Esophagus muscularis mucosa (tissue), 4 donors: ENCODE measurements around the gene TLE5.

Experiments used
- EP300 ChIP-seq: sonication (generic); formaldehyde crosslinking; IDR thresholded peaks from one replicate; pipeline ENCODE4 v1.6.1; 2017; ENCODE audit warnings: antibody characterized with exemption
- POLR2A ChIP-seq: fragments of 450-650 bp; IDR thresholded peaks from one replicate; pipeline ENCODE4 v1.6.1; 2017; ENCODE audit warnings: antibody characterized with exemption, moderate library complexity, mild to moderate bottlenecking, low read depth
- POLR2AphosphoS5 ChIP-seq, 2 donors: sonication (generic); formaldehyde crosslinking; IDR thresholded peaks; one replicate each; pipeline ENCODE4 v1.6.1; 2017; ENCODE audit warnings: antibody characterized with exemption in 2 of 2
- TF ChIP-seq, protein P1 (sequence below), 3 experiments: fragments of 200-600 bp in 2 of 3; fragments of 450-650 bp in 1 of 3; sonication (generic) in 2 of 3; IDR thresholded peaks; one replicate each; pipeline ENCODE4 v1.5.1; 2017 to 2019; ENCODE audit warnings: antibody characterized with exemption in 3 of 3, mild to moderate bottlenecking in 2 of 3, moderate library complexity in 1 of 3

- TF ChIP-seq POLR2A = no peak
- TF ChIP-seq POLR2AphosphoS5 (IDR thresholded peaks at IDR 0.05) = no peak
- TF ChIP-seq, protein P1, sequence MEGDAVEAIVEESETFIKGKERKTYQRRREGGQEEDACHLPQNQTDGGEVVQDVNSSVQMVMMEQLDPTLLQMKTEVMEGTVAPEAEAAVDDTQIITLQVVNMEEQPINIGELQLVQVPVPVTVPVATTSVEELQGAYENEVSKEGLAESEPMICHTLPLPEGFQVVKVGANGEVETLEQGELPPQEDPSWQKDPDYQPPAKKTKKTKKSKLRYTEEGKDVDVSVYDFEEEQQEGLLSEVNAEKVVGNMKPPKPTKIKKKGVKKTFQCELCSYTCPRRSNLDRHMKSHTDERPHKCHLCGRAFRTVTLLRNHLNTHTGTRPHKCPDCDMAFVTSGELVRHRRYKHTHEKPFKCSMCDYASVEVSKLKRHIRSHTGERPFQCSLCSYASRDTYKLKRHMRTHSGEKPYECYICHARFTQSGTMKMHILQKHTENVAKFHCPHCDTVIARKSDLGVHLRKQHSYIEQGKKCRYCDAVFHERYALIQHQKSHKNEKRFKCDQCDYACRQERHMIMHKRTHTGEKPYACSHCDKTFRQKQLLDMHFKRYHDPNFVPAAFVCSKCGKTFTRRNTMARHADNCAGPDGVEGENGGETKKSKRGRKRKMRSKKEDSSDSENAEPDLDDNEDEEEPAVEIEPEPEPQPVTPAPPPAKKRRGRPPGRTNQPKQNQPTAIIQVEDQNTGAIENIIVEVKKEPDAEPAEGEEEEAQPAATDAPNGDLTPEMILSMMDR (IDR thresholded peaks at IDR 0.05) = no peak
- no peak for TF ChIP-seq EP300
Measured at GRCh38 chr19:3006075-3006767, 56.1 kb downstream of the TLE5 start.
